ENCODE results near the gene SMIM27.

- TF ChIP-seq CTCF (IDR thresholded peaks at IDR 0.05) (no peak), ZFX (IDR thresholded peaks at IDR 0.05; ENCODE audit: borderline replicate concordance) (no peak)
Observed at GRCh38 chr9:32502464-32502863, 49.7 kb upstream of the SMIM27 start.

All from 22Rv1 (cell line).